SJCRH30 (cell line): Measurements from ENCODE around the gene ECT2L. TPM values are rescaled to one million over a fixed set of nuclear protein-coding genes. Genes with fewer than 3 reads are reported as not detected.

ENCODE experiments used
- DNase-seq, 2 experiments: peaks; one replicate each; pipeline ENCODE4 v3.0.0-alpha.2; 2015 to 2020
- H3K27ac ChIP-seq: fragments of 250-450 bp; sonication (Bioruptor Pico); 2 replicates; pipeline ENCODE4 v1.5.1; 2020; ENCODE audit warnings: mild to moderate bottlenecking, moderate library complexity
- H3K27me3 ChIP-seq: fragments of 250-450 bp; sonication (Bioruptor Pico); 2 replicates; pipeline ENCODE4 v1.5.1; 2020; ENCODE audit warnings: mild to moderate bottlenecking, moderate library complexity
- H3K36me3 ChIP-seq: fragments of 250-450 bp; sonication (Bioruptor Pico); 2 replicates; pipeline ENCODE4 v1.5.1; 2020; ENCODE audit warnings: mild to moderate bottlenecking, moderate library complexity
- H3K4me1 ChIP-seq: fragments of 250-450 bp; sonication (Bioruptor Pico); 2 replicates; pipeline ENCODE4 v1.5.1; 2020; ENCODE audit warnings: mild to moderate bottlenecking, moderate library complexity
- H3K4me3 ChIP-seq: fragments of 250-450 bp; sonication (Bioruptor Pico); 2 replicates; pipeline ENCODE4 v1.5.1; 2020; ENCODE audit warnings: mild to moderate bottlenecking, moderate library complexity
- H3K9me3 ChIP-seq: fragments of 250-450 bp; sonication (Bioruptor Pico); replicated peaks from 2 replicates; pipeline ENCODE4 v1.5.1; 2020; ENCODE audit warnings: mild to moderate bottlenecking, moderate library complexity
- total RNA-seq: library from RNA; depleted of rRNA; stranded (reverse); fragments of >200 nt; shearing (Covaris generic); gene quantifications from 2 replicates; pipeline ENCODE4 v1.2.3, GENCODE V29; 2014

The ECT2L gene
- total RNA-seq, 1 experiment from 2014 or later = not detected

DNA sequence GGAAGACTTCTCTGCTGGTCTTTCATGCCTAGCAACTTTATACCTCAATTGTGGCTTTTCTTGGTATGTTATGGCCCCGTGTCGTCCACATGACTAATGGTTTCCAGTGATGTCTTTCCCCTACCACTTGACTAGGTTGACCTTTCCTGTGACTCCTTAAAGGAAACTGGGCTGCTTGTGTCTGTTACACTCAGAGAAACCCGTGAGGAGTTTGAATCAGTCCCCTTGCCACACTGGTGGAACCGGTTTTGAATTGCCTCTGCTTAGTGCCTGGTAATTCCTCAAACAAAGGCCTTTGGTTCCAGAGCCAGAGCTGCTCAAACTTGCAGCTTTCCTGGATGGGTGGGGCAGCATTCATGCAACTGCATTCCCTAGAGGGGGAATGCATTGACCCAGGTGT is 21.9 kb downstream of the ECT2L start:
- Histone ChIP-seq H3K27me3 (0 out of 2 replicates have a peak, but pooled peaks cover 4% of the 10 kb centered on the region), H3K9me3 (no peaks in the 10 kb centered on the region), H3K27ac (no peak overlapping the region), H3K36me3 (no peaks in the 10 kb centered on the region), H3K4me1 (peaks cover 12% of the 10 kb centered on the region), H3K4me3 (no peak overlapping the region)
- DNase-seq = no peak

DNA sequence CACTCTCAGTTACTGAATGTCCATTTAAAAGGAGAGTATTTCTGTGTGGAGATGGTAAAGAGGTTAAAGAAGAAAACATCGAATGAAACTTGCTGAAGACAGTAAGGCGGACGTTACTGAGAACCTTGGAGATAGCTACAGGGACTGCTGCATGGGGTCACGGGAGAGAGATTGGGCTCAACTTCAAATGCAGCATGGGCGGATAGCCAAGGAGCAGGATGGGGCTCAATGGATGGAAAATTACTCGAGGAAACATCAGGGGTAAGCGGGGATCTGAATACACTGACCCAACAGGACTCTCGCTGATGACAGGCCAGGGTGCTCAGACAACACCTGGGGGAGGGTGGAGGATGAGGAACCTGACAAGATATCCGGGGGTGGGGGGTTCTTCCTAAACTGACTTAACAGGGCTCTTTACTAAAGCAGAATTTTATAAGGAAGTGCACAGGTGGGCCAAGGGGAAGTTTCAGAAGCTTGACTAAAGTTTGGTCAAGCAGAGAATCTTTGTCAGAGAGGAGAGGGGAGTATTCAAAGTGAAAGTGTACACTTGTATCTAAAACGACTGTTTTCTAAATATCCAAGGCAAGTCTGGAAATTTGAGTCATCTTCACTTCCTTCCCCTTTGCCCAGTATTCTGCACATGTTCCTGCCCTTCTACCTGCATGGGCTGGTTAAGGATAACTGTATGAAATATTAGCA is 22.8 kb downstream of the ECT2L start:
- H3K4me1 ChIP-seq = peaks cover 12% of the 10 kb centered on the region
- no peak overlapping the region for H3K4me3 ChIP-seq
- no peak for DNase-seq
- no peaks in the 10 kb centered on the region for H3K9me3 ChIP-seq
- no peak overlapping the region for H3K27ac ChIP-seq
- 0 out of 2 replicates have a peak, but pooled peaks cover 4% of the 10 kb centered on the region for H3K27me3 ChIP-seq
- H3K36me3 ChIP-seq = no peaks in the 10 kb centered on the region

DNA sequence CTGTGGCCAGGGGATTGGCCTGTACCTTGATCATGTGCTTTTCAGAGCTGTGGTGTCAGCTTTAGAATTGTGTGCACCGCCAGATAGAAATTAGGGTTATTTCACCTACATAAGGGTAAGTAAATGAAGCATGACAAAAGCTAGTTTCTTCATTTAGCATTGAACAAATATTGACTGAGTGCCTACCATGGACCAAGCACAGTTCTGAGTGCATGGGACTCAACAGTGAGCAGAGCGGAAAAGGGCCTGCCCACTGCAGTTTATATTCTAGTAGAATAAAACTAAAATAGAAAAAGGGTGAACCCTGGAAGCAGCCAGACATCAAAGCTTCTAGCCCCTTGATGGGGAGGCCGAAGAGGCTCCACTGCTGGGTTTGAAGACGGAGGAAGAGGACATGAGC is 25.6 kb downstream of the ECT2L start:
- H3K36me3 ChIP-seq = no peaks in the 10 kb centered on the region
- no peak overlapping the region for H3K27ac ChIP-seq
- H3K4me1 ChIP-seq = peaks cover 7% of the 10 kb centered on the region; the same call in 1 of the 2 replicates
- H3K4me3 ChIP-seq = no peak overlapping the region
- 0 out of 2 replicates have a peak, but pooled peaks cover 4% of the 10 kb centered on the region for H3K27me3 ChIP-seq
- no peaks in the 10 kb centered on the region for H3K9me3 ChIP-seq
- no peak for DNase-seq

DNA sequence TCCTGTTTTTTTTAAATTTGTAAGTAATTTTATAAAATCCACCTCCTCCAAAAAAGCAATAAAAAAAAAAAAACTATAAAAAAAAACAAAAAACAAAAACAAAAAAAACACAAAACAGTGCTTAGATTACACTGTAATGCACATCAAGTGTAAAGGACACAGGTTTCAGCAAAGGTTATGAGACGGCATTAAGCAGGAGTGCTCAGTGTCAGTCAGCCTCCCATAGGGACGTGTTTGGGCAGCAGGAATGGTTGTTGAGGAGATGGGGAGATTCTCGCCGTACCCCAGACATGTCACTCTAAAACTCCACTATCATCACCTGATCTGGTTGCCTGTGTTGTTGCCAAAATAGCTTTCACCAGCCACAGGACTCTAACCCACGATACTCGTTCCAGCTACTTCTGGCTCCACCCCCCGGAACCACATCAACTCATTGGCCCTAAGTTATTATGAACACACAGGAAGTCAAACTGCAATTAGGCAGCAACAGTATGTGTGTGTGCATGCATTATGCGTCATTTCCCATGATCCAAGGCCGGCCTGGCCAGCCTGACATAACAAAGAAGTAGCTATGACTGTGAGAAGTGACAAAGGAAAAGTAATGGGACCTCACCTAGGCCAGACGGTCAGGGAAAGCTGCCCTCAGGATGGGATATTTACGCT is 28.7 kb downstream of the ECT2L start:
- H3K27ac ChIP-seq = no peak overlapping the region
- no peaks in the 10 kb centered on the region for H3K9me3 ChIP-seq
- no peak overlapping the region for H3K4me3 ChIP-seq
- DNase-seq = no peak
- H3K4me1 ChIP-seq = no peaks in the 10 kb centered on the region
- 0 out of 2 replicates have a peak, but pooled peaks cover 4% of the 10 kb centered on the region for H3K27me3 ChIP-seq
- H3K36me3 ChIP-seq = no peaks in the 10 kb centered on the region

DNA sequence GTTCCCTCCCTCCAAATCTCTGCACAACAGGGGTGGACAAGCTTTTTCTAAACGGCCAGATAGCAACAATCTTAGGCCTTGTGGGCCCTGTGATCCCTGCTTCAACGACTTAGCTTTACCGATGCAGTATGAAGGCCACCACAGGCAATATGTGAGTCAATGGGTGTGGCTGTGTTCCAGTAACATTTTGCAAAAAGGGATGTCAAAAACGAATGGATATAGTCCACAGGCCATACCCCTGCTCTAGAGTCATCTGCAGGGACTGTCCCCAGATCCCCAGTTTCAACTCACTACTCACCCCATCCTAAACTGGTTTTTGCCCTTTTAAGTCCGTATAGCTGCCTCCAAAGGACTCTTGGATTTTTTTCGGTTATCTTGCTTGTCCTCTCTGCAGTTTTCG is 34.4 kb downstream of the ECT2L start:
- H3K27me3 ChIP-seq = no peaks in the 10 kb centered on the region
- DNase-seq = no peak
- no peaks in the 10 kb centered on the region for H3K36me3 ChIP-seq
- no peaks in the 10 kb centered on the region for H3K4me1 ChIP-seq
- no peak overlapping the region for H3K4me3 ChIP-seq
- no peak overlapping the region for H3K27ac ChIP-seq
- no peaks in the 10 kb centered on the region for H3K9me3 ChIP-seq

DNA sequence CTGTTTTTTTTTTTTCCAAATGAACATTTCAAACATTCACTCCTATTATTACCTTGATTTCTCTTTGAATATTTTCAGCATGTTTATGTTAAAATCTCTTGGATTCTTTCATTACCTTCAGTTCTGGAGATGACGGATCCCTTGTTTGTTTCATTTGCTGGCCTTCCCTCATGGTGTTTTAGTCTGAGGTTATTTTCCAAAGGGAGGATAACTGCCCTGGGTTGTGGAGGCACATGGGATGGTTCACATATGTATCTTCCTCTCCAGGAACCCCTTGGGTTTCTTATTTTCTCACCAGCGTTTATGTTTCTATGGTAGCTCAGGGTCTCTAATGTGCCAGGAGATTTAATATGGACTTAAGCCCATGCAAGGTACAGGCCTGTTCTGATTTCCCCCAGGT is 36.3 kb downstream of the ECT2L start:
- Histone ChIP-seq H3K27ac (no peak overlapping the region), H3K27me3 (no peaks in the 10 kb centered on the region), H3K4me1 (no peaks in the 10 kb centered on the region), H3K4me3 (no peak overlapping the region), H3K36me3 (no peaks in the 10 kb centered on the region), H3K9me3 (no peaks in the 10 kb centered on the region)
- no peak for DNase-seq

DNA sequence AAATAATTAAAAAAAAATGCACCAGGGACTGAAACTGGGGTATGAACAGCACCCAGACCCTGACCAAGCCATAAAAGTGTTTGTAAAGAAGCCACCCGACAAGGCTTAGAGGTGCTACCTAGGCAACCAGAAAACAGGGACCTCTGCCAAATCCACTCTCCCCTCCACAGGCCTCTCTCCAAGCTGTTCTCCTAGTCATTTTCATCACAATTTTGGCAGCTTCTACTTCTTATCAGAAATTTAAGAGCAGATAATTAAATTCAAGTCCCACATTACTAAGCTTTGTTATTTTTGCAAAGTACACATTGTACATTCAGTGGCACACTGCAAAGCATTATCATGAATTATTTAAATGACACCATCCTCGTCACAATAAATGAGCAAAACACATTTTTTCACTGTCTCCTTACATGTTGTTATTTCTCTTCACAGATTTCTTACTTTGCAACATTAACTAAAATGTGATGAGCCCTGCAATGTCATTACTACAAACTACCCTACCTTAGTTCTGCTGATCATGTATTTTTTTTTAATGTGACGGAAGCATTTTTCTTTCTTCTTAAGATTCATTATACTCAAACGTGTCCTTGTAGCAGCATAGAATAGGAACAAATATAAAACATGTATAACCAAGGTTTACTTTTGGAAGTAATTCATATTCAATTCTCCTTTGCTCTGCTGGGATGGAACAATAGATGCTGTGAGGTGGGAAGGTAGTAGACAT is 38.1 kb downstream of the ECT2L start:
- H3K9me3 ChIP-seq = no peaks in the 10 kb centered on the region

DNA sequence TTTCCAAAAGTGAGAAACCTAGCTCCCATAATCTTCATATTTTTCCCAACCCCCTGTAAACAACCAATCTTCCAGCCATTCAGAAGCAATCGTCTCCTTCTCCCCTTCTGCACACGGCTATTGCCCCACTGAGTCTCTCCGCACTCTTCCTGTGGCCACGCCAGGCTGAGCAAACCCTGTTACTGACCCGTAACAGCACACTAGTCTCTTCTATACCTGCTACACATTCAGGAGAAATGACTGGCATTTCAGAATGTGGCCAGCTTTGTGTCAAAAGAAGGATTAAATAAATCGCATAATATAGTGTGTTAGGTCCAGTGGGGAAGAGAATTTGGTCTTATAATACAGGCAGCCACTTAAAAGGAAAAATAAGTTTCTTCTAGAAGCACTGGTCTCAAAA is 41.4 kb downstream of the ECT2L start:
- Histone ChIP-seq H3K4me1 (no peaks in the 10 kb centered on the region), H3K27me3 (no peaks in the 10 kb centered on the region), H3K4me3 (no peak overlapping the region), H3K27ac (no peak overlapping the region), H3K9me3 (no peaks in the 10 kb centered on the region), H3K36me3 (no peaks in the 10 kb centered on the region)
- DNase-seq = no peak

More for the DNA sequence above, 38.1 kb downstream of the ECT2L start:
- no peaks in the 10 kb centered on the region for H3K27me3 ChIP-seq
- no peaks in the 10 kb centered on the region for H3K36me3 ChIP-seq
- DNase-seq = no peak
- H3K4me1 ChIP-seq = no peaks in the 10 kb centered on the region
- H3K27ac ChIP-seq = no peak overlapping the region
- H3K4me3 ChIP-seq = no peak overlapping the region

DNA sequence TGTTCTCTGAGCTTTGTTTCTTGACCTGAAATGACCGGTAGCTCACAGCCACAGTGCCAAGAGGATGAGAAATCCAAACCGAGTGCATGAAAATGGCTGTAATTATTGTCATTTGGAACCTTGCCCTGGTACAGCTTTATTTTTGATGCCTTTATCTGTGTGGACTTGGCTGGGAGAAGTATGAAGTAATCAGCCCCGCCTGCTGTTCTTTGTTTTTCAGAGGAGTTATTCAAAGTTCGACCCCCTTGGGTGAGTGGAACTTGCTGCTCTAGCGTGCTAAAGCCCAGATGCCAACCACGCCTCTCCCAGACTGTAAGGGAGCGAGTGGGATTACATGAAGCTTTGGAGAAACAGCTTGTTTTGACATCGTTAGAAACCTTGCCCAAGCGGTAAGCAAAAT is 48.3 kb downstream of the ECT2L start:
- Histone ChIP-seq H3K4me3 (peak overlapping the region; percentile 45), H3K9me3 (no peaks in the 10 kb centered on the region), H3K27me3 (no peaks in the 10 kb centered on the region), H3K27ac (no peak overlapping the region), H3K4me1 (no peaks in the 10 kb centered on the region), H3K36me3 (no peaks in the 10 kb centered on the region)
- DNase-seq = peak; percentile 29 to 48

DNA sequence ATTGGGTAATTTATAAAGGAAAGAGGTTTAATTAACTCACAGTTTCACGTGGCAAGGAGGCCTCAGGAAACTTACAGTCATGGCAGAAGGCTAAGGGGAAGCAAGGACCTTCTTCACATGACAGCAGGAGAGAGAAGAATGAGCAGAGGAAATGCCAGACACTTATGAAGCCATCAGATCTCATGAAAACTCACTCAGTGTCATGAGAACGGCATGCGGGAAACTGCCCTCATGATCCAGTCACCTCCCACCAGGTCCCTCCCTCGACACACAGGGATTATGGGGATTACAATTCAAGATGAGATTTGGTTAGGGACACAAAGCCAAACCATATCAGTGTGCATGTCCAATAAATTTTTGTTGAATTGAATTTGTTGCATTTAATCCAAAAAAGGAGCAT is 52.0 kb downstream of the ECT2L start:
- Histone ChIP-seq H3K27ac (no peak overlapping the region), H3K36me3 (no peaks in the 10 kb centered on the region), H3K27me3 (no peaks in the 10 kb centered on the region), H3K4me3 (no peak overlapping the region), H3K4me1 (no peaks in the 10 kb centered on the region), H3K9me3 (no peaks in the 10 kb centered on the region)
- no peak for DNase-seq

DNA sequence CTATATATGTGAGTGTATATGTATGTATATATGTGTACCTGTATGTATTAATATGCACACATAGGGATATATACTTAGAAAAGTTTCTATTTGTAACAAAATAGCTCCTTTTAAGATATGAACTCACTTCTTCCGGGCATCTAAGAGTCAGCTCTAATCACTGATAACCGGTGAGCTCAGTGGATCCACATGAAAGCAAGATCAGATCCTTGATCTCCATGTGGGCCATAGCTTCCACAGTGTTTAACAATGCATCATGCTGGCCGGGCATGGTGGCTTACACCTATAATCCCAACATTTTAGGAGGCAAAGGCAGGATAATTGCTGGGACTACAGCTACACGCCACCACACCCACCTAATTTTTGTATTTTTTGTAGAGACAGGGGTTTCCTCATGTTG is 52.6 kb downstream of the ECT2L start:
- H3K36me3 ChIP-seq = no peaks in the 10 kb centered on the region
- H3K4me1 ChIP-seq = no peaks in the 10 kb centered on the region
- H3K9me3 ChIP-seq = no peaks in the 10 kb centered on the region
- no peak overlapping the region for H3K4me3 ChIP-seq
- DNase-seq = no peak
- no peaks in the 10 kb centered on the region for H3K27me3 ChIP-seq
- no peak overlapping the region for H3K27ac ChIP-seq

DNA sequence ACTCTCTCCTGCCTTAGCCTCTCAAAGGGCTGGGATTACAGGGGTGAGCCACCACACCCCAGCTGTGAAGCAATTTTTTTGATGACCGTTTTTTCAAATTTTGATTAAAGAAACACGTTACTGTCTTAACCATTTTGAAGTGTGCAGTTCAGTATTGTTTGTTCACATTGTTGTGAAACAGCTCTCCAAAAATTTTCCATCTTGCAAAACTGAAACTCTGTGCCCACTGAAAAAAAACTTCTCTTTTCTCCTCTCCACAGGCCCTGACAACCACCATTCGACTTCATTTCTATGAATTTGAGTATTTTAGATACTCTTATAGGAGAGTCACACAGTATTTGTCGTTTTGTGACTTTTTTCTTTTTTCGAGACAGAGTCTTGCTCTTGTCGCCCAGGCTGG is 53.9 kb downstream of the ECT2L start:
- Histone ChIP-seq H3K27ac (no peak overlapping the region), H3K27me3 (no peaks in the 10 kb centered on the region), H3K4me1 (no peaks in the 10 kb centered on the region), H3K9me3 (no peaks in the 10 kb centered on the region), H3K4me3 (no peak overlapping the region), H3K36me3 (no peaks in the 10 kb centered on the region)
- no peak for DNase-seq

DNA sequence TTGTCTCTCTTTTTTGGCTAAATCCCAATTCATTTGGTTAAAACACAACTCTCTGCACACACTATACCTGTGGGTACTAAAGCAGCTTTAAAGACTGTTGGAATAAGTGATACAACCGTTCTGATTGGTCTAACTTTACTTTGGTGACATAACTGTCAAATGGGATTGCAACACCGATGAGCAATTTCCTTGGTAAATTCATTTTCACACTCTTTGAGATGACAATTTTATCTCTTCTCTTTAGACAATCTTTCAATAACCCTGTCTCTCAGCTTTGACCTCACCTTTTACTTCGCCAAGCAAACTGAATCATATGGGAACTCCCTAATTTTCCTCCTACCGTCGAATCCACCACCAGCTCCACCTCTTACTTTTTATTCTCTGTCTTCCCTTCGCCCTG is 60.8 kb downstream of the ECT2L start:
- no peak overlapping the region for H3K27ac ChIP-seq
- H3K27me3 ChIP-seq = no peaks in the 10 kb centered on the region
- H3K36me3 ChIP-seq = no peaks in the 10 kb centered on the region
- H3K4me3 ChIP-seq = no peak overlapping the region
- no peaks in the 10 kb centered on the region for H3K4me1 ChIP-seq
- H3K9me3 ChIP-seq = no peaks in the 10 kb centered on the region
- DNase-seq = no peak

DNA sequence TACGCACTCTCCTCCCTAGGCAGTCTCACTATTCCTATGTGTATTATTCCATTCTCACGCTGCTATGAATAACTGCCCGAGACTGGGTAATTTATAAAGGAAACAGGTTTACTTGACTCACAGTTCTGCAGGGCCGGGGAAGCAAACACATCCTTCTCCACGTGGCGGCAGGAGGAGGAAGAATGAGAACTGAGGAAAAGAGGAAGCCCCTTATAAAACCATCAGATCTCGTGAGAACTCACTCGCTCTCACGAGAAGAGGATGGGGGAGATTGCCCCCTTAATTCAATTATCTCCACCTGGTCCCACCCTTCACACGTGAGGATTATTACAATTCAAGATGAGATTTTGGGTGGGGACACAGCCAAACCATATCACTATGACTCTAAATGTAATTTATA is 61.9 kb downstream of the ECT2L start:
- DNase-seq = no peak
- H3K27me3 ChIP-seq = no peaks in the 10 kb centered on the region
- H3K27ac ChIP-seq = no peak overlapping the region
- H3K4me1 ChIP-seq = no peaks in the 10 kb centered on the region
- H3K36me3 ChIP-seq = no peaks in the 10 kb centered on the region
- no peak overlapping the region for H3K4me3 ChIP-seq
- no peaks in the 10 kb centered on the region for H3K9me3 ChIP-seq

DNA sequence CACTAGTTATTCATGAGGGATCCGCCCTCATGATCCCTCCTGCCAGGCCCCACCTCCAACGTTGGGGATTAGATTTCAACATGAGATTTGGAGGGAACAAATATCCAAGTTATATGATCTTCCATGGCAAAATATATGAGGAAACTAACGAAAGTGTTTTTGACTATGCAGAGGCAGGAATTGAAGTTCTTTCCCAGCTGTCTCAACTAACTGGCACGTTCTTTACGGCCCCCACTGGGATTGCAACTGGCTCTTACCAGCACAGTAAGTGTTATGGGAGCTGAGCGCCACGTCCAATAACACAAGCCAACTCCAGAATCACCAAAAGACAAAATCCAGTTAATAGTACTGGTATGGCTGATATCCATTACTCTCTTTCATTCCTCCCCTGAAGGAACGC is 66.6 kb downstream of the ECT2L start:
- Histone ChIP-seq H3K4me3 (no peak overlapping the region), H3K9me3 (no peaks in the 10 kb centered on the region), H3K27me3 (no peaks in the 10 kb centered on the region), H3K27ac (no peak overlapping the region), H3K36me3 (no peaks in the 10 kb centered on the region), H3K4me1 (no peaks in the 10 kb centered on the region; the same call in 1 of the 2 replicates)
- DNase-seq = peak in 1 of 2 experiments; percentile 14
